NCI-H1417 treated with DMSO at 0.1 percent for 48 hours (cell line): ENCODE measurements around the gene CMSS1.

Experiments used
- DNase-seq: peaks from one replicate; lab custom pipeline; 2025; lab: John Stamatoyannopoulos, UW

The CMSS1 gene

DNA sequence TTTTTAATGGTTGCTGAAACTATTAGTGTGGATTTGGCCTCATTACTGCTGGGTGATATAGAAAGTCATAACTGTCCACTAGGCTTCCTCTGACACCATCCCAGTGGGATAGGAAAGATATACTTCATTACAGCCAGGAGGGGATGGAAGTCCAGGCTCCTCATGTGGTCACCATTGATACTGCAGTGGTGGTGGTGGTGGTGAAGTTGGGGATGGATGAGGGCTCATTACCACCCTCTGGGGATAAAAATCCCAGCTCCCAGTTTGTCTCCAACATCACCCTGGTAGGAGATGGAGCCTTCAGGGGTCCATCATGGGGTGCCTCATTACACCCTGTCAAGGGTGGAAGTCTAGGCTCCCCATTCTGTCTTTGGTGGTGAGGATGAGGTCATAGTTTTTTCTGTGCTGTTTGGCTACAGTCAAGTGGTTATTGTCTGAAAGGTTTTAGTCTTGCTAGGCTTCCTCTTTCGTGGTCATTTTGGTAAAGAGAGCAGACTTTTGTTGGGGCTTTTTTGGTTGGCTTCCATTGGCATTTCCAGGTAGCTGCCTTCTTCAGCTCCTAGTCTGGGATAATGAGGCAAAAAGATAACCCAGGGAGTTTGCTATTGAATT is 326.7 kb downstream of the CMSS1 start:
- DNase-seq = no peak

DNA sequence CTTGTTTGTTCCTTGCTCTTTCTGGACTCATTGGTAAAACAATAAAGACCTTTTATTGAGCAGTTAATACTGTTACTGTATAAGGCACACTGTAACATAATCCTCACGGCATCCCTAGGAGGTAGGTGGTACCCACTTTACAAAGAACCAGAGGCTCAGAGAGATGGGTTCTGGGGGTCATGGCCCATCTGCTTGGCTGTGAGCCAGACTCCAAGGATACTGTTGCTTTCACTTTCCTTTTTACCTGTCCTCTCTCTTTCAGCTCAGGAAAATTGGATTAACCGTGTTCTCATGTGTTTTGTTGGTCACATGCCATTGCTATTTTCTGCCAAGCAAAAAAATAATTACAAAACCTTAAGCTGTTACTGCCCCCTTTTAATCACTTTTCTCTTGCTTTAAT is 331.5 kb downstream of the CMSS1 start:
- no peak for DNase-seq

DNA sequence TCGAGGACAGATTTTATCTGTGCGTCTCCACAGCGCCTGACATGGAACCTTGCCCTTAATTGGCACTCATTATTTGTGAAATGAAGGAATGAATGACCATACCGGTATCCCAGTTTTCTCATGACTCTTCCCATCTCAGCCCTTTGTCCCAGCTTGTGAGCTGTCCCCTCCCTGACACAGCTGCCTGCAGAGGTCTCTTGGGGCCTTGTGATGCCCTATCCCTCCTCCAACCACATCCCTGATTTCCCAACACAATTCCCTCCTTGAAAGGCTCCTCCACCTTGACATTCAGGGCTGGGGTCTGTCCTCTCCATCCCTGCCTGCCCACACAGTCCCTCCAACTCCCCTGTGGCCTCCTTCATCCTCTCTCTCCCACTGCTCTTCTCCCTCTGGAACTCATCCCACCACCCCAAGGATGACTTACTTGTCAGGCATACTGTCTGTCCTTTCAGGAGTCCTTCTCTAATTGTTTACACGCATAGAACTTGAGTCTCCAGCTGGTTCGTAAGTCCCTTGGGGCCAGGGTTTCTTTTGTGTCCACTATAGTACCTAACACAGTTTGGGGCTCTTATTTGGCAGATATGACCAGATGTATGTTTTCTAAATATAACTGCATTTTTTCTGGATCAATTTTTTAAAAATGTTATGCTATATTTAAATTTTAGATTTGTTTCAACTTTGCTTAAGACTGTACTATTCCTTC is 332.2 kb downstream of the CMSS1 start:
- no peak for DNase-seq

DNA sequence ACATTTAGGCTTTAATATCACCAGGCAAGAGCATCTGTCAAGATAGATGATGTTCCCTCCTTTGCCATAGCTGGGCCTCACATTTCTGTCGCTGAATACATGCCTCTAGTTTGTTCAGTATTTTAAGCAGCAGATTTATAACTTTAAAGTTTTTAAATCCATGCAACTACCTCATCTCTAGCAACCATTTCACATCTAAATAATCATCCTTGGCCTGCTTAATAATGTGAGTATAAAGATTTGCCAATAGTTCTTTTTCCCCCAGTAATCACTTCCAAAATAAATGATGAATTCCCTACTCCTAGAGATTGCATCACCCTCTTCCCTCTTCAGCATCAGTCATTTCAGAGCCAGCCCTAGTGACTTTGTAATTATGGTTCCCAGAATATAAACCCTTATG is 332.8 kb downstream of the CMSS1 start:
- DNase-seq = no peak

DNA sequence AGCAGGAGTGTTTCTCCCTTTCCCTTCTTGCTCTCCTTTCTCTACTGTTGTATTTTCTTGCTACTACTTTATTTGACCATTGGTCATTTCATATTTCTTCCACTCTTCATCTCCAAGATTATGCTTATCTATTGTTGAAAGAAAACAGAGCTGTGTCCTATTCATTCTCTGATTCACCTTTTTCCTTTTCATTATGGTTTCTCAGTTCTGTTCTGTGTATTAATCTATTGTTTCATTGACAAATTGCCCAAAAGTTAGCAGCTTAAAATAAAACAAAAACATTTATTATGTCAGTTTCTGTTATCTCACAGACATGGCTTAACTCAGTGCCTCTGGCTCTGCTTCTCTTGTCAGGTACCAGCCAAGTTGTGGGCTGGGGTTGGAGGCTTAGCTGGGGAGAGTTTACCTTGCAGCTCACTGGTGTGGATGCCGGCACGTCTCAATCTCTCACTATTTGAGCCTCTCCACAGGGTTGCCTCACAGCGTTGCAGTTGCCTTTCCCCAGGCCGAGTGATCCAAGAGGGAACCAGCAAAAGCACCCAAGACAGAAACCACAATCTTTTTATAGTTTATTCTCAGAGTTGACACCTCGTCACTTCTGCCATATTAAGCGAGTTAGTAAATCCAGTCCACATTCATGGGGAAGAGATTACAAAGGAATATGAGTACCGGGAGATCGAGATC is 333.5 kb downstream of the CMSS1 start:
- DNase-seq = no peak

DNA sequence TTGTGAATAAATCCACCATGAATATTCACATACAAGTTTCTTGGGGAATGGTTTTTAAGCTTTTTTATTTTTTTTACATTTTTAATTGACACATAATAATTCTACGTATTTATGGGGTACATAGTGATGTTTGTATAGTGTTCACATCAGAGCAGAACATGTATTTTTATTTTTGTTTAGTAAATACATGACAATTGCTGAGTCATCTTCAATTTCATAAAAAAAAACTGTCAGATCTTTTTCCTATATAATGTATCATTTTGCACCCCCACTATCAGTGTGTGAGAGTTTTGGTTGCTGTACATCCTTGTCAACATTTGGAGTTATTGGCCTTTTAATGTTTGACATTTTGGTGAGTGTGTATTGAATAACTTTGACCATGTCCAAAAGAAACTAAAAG is 336.5 kb downstream of the CMSS1 start:
- DNase-seq = no peak

DNA sequence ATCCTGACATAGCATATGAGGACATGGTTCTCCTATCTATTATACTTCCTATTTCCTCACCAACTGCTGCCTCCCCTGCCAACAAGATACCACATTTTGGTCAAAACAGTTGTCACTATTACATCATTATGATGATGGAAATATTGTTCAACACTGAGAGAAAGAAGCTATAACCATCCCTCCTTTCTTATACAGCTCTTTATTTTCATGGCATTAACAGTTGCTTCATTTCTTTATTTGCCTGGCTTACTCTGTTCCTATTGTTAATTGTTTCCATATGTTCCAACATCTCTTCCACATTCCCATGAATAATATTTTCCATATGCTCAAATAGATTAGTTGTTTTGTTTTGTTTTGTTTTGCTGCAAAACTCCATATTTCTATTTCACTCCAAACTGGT is 337.5 kb downstream of the CMSS1 start:
- DNase-seq = no peak

DNA sequence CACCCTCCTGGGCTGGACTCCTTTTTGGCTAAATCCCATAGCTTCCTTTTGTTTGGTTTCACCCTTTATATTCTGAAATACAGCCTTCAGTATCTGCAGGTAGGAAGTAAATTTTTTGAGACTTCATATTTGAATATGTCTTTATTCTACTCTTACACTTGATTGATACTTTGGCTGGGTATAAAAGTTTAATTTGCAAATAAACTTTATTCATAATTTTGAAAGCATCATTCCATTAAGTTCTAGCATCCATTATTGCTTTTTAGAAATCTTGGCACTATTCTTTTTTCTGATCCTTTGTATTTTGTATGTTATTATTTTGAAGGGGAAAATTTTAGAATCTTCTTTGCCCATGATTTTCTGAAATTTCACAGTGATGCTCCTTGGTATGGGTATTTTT is 337.9 kb downstream of the CMSS1 start:
- DNase-seq = no peak

DNA sequence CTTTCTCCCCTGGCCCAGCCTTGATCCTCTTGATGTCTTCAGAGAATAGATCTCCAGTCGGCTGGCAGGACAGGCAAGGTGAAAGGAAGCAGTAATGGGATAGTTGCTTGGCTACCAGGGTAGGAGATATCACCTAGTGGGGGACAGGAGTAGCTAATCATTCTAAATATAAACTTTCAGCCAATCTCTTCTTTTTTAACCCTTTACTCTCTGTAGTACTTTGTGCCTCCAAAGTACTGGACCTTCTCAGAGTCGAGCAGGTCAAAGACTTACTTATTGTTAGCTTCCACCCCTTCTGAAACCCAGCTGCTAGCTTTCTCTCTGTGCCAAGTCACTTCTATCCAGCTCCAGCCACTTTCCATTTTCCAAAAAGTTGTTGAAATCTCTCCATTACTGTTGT is 340.0 kb downstream of the CMSS1 start:
- DNase-seq = no peak

DNA sequence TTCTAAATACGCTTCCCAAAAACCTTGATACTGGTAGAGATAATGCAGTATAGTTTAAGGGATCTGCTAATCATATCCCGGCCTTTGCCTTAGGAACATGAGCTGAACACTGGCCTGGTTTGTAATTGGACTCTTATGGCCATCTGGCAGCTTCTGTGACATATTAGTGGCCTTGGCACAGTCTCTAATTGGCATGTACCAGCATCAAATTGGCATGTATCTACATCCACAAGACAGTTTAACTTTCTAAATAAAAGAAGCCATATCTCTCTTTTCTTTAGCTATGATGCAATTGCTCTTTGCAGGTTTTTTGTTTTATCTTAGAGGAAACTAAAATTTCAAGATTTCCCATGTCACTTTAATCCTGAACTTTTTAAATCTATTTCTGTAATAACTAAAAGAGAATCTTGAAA is 341.3 kb downstream of the CMSS1 start:
- DNase-seq = no peak

DNA sequence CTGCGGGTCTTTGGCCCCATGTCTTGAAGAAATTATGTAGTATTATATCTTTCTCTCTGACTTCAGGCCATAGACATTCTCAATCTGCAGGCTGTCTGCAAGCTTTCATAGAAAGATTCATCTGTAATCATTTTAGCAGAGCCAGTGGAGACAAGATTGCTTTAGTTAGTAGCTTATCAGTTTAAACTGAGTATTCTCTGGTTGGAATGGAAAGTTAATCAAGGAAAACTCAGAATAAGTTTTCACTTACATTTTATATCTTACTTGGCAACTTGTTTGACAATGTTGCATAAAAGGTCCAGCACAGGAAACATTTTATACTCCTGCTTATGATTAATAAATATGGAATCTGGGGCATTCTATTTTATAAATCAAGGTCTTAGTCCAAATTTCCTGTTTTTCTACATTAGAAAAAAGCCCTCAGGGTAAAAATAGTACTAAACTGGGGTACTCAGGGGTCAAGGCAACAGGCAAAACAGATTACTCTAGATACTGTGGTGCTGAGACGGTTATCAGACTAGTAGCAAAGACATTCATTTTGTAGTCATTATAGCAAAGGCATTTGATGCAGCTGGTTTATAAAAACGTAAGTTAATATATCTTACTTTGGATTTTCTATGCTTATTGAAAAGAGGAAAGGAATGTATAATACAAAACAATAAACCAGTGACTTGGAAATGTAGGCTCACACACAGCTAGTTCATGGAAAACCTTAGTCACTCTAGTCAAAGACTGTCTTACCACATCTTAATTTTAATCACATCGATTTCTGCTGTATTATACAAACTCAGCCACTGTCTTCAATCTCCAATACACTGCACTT is 341.9 kb downstream of the CMSS1 start:
- DNase-seq = no peak

DNA sequence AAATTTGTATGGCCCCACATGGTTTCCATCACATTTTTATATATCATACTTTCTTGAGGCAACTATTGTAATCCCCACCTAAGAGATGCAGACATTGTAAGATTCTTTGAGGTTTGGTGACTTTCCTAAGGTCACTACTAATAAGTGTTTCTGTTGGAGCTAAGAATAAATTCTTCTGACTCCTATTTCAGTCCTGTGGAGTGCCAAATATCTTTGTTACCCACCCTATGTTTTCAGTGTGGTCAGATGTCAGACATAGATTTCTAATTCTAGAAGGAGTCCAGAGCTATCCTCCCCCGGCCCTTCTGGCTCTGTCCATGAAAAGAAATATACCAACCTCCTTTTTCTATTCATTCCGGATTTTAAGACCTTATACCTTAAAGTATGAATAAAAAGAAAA is 342.9 kb downstream of the CMSS1 start:
- DNase-seq = no peak

DNA sequence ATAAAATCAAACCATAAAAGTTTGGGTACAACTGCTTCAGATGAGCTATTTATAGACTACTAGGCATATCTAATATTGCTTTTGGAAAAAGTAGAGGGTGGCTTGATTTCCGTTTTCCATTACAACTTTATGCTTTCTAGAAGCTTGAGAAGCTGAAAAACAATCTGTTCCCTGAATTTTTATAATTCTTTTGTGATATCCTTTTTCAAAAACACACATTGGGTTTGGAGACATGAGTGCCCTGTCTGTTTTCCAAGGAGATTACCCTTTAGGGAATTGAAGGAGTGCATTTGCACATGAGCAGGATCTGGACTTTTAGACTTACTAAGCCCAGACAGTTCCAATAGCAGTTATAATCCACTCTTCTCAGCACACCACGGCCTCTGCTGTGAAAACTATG is 346.1 kb downstream of the CMSS1 start:
- DNase-seq = no peak

DNA sequence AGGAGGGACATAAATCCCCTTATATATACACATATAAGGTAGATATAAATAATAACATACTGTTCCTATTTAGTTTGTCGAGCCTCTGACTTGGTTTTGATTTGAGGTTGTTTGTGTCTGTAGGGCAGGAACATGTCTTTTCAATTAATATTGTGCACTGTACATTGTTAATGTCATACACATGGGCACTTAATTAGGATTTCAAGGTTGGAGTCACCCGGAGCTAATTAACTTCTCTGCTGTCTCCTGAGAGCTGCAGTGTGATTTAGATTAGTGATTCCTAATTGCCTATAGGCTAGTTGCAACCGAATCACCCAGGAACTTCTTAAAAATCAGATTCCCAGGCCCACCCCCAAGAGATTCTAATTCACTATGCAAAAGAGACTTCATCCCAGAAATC is 347.1 kb downstream of the CMSS1 start:
- DNase-seq = no peak

DNA sequence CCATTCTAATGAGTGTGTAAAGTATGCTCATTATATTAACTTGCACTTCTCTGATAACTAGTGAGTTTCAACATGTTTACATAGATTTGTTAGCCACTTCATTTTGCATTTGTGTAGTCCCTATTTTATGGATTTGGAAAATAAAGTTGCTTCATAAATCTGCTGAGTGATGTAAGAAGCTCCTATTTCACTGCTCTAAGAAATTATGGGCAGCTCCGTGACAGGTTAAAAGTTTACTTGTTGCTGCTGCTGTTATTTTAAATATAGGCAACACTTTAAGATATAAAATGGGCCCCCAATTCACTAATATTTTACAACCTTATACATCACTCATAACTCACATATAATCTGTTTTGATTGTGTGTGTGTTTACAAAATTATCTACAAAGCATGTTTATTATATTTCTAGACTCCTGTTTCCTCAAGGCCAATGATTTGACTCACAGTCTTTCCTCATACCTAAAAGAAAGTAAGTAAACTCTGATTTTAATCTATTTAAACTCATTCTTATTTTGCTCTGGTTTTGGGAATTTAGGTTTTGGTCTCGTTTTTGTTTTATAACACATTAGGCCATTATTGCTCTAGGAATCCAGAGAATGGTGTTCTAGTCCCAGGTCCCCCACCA is 348.4 kb downstream of the CMSS1 start:
- DNase-seq = no peak

DNA sequence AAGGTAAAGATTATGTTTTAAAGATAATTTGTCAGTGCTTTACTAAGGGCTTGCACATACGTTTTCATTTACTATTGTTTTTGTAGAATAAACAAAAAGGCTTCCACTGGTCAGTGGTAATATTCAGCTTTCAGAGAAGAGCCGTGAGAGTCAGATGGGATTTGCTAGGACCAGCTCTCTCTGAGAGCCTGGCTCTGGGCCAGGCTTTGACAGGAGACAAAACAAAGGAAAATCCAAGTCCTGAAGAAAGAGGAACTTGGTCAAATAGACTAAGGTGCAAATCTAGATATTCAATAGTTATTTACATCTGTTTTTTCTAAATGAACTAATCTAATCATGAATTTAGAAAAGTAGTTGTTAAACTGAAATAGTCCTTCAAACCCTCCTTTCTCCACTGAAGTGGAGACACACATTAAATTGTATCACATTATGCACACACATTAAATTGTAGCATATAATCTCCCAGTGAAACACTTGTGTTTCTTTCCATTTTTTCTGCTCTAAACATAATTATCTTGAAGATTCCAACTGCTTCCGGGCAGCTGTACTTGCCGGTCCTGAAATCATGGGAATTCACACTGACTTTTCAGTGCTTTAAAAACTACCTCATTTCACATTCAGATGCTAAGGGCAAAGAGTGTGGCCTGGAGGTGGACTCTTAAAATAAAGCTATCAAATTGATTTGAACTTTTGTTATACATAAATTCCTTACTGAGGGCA is 351.7 kb downstream of the CMSS1 start:
- DNase-seq = no peak

DNA sequence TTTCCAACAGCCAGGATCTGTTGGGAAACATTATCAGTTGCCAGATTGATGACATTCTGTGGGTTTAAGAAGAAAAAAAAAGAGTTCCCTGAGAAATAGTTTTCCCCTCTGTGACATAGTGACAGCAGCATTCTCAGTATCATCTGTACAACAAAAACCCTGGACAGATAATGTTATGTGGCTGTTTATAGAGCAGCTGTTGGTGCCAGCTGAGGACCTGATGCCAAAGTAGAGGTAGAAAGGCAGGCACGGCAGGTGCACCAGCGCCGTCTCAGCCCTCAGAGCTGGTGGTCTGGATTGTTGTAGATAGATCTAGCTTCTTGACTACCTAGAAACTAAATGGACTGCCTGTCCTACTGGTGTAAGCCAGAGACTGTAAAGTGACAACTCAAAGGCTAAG is 352.8 kb downstream of the CMSS1 start:
- DNase-seq = no peak

DNA sequence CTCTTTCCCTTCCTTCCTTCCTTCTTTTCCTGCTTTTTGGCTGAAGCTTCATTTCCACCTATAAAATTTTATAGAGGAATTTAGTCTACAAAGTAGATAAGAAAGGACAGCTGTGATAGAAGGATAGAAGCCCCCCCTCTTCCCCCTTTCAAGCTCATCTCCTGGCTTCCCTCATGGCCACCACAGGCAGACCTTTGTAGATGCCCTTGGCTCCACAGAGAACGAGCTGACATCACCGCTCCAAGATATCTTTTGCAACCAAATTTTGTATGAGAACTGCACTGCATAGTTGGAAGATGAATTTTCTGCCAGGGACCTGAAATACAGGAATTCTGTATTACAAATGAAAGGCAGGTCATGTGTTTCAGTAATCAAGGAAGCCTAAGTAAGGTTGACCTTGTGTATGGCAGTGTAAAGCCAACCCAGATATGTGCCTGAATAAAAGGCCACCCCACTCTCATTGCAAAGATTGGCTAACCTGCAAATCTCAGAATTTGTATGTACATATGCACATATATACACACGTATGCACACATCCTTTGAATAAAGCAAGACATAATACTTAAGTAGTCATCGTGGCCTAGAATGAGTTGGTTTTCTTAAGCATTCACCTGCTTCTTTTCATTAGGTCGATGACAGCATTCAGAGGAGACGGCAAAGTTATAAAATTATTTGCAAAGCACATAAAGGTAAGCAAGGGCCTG is 353.7 kb downstream of the CMSS1 start:
- no peak for DNase-seq

DNA sequence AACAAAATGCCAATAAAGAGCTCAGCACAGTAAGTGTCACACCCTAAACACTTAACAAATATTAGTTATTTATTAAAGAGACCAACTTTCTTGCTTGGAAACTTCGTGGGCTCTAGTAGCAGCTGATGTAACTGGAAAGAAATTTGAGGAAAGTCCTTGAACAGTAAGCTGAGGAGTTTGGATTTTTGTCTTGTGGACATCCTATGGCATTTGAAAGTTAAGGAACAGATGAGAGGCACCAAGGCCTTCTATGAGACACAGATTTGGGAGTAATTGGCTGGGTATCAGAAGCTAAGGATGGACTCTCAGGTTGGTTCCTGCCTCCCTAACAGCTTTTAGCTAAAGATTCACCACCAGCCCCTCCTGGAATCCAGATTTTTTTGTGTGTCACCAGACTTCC is 356.3 kb downstream of the CMSS1 start:
- DNase-seq = no peak

DNA sequence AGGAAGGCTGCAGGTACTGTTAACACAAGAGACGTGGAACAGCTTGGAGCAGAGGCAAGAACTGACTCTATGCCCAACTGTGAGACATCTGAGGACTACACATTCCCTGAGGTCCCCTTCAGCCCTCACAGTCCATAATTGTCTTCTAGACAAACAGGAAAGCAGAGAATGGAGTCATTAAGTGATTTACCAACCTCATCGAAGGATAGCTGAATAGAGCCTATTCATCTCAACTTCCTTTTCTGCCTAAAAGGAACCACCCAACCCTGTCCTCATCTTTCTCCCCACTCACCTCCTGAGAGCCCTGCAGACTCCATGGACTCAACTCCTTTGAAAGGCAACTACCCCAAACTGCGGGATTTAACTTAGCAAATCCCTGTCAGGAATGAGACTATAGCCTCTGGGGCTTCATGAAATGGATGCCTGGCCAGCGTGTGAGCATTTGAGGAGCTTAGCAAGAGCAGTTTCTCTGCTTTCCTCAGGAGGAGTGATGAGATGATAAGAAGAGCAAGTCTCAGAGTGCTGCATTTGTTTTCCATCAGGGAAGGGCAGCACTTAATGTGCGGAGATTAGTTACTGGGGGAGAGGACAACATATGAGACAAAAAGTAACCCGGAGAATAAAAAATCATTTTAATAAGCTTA is 358.1 kb downstream of the CMSS1 start:
- DNase-seq = no peak
